ENCODE results near the gene FPR1.

GRCh38 chr19:51722492-51722891 lies 29.2 kb downstream of the FPR1 start:
- TF ChIP-seq HDGF (IDR thresholded peaks at IDR 0.05; ENCODE audit: borderline replicate concordance) = no peak
- no peak for TF ChIP-seq FOXK2 (IDR thresholded peaks at IDR 0.05)
- TF ChIP-seq FOXA1 (IDR thresholded peaks at IDR 0.05) = no peak
- TF ChIP-seq TARDBP (IDR thresholded peaks at IDR 0.05) = no peak
- TF ChIP-seq FOXM1 (IDR thresholded peaks at IDR 0.05; ENCODE audit: borderline replicate concordance) = no peak
- no peak for TF ChIP-seq LEF1 (IDR thresholded peaks at IDR 0.05; ENCODE audit: borderline replicate concordance)
- TF ChIP-seq SP1 (IDR thresholded peaks at IDR 0.05) = no peak
- TF ChIP-seq PKNOX1 (IDR thresholded peaks at IDR 0.05) = no peak
- TF ChIP-seq ELF4 (IDR thresholded peaks at IDR 0.05) = no peak
- TF ChIP-seq BHLHE40 (IDR thresholded peaks at IDR 0.05; ENCODE audit: borderline replicate concordance) = no peak
- TF ChIP-seq L3MBTL2 (conservative IDR thresholded peaks at IDR 0.05) = no peak
- TF ChIP-seq ZNF384 (IDR thresholded peaks at IDR 0.05) = no peak

All from HEK293T (cell line).